ENCODE results near the gene PDE12.

- no peak for TF ChIP-seq EZH2 (IDR thresholded peaks at IDR 0.05; ENCODE audit: borderline replicate concordance)
- peak; percentile 7 for TF ChIP-seq CTCF (IDR thresholded peaks at IDR 0.05; ENCODE audit: poor library complexity)
Observed at GRCh38 chr3:57582474-57583168, 26.5 kb downstream of the PDE12 start.
